Mesenteric fat pad (tissue), 1 donor: ENCODE results near the gene XXYLT1. TPM values are rescaled to one million over a fixed set of nuclear protein-coding genes. Genes with fewer than 3 reads are reported as not detected.

Source experiments
- DNase-seq: peaks from one replicate; pipeline ENCODE4 v3.0.0-alpha.2; 2020; ENCODE audit warnings: low spot score
- total RNA-seq: library from RNA; stranded (reverse); fragmentation: NEBNext Ultra II Directional; extraction: Animal tissue kit (Norgen Biotek cat#: 25700); gene quantifications from one replicate; pipeline ENCODE4 v1.2.1, GENCODE V29; 2021
- donor health status: DM: yes; HTN: yes; CAD: no.

Gene XXYLT1
- total RNA-seq, 1 donor from 2014 or later: 17.0 TPM

GRCh38 chr3:195085356-195086130, 185.4 kb downstream of the XXYLT1 start:
- peak; percentile 71 for DNase-seq

DNA sequence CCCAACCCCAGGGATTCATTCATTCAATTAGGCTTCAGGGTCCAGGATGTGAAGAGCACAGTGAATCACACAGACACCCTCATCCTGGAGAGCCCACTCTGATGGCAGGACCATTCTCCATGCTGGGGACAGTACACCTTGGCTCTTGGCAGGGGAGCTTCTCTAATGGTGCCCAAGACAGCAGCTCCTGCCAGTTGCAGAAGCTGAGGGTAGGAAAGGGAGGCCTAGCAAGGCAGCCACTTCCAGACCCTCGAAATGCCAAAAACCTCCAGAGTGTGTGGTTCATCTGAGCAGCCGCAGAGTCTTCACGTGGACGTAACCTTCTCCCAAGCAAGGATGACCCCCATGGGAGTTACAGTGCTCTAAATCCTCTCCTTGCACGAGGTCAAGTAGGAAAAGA, 186.2 kb downstream of the XXYLT1 start:
- DNase-seq: no peak

DNA sequence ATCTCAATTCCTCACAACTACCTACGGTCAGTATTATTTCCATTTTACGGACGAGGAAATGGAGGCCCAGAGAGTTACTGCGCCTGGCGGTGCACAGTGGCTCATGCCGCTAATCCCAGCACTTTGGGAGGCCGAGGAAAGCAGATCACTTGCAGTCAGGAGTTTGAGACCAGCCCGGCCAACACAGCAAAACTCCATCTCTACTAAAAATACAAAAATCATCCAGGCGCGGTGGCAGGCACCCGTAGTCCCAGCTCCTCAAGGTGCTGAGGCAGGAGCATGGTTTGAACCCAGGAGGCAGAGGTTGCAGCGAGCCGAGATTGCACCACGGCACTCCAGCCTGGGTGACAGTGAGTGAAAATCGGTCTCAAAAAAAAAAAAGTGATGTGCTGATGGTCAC, 187.3 kb downstream of the XXYLT1 start:
- no peak for DNase-seq

GRCh38 chr3:195082811-195083210, 188.1 kb downstream of the XXYLT1 start:
- DNase-seq: no peak

DNA sequence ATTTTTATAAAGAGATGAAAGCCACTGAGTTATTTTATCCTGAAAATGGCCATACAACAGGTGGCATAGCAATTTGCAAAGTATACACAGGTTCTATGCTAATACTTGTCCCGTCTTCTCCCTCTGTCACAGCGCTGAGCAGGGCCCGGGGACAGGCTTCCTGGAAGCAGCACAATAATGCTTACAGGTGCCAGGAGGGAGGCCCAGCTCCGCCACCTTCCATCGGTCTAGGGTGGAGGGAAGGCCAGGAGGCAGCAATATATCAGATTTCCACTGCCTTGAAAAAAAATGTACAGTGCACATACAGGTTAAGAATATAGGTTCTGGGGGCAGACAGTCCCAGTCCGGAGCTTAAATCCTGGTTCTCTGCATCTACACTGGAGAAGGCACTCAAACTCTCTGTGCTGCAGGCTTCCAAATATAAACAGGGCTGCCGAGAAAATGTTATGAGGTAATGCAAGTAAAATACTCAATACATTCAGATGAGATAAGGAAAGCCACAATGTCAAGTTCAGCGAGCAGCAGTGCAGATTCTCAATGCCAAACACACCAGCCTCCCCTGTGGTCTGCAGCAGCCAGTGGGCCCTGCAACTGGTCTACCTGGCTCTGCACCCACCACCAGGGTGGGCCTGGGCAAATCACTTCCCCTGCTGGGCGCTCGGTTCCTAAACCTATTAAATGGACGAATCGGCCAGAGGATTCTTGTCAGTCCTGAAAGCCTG, 189.6 kb downstream of the XXYLT1 start:
- DNase-seq: no peak

GRCh38 chr3:195080571-195081151, 190.3 kb downstream of the XXYLT1 start:
- no peak for DNase-seq

DNA sequence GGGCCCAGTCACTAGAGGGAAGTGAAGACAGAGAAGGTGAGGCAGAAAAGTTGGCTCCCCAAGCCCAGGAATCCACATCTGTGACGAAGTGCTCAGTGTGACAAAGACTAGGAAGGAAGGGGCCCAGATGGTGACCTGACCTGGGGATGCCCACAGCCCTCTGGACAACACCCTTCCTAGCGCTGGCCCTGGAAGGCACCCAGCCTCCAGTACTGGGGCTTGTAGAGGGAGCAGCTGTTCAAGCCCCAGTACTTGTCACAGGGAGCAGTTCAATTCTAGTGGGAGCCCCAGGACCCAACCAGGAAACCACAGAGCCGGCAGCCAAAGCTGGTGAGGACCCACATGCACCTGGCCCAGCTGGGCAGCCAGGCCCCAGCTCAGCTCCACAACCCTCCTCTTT, 190.8 kb downstream of the XXYLT1 start:
- no peak for DNase-seq

DNA sequence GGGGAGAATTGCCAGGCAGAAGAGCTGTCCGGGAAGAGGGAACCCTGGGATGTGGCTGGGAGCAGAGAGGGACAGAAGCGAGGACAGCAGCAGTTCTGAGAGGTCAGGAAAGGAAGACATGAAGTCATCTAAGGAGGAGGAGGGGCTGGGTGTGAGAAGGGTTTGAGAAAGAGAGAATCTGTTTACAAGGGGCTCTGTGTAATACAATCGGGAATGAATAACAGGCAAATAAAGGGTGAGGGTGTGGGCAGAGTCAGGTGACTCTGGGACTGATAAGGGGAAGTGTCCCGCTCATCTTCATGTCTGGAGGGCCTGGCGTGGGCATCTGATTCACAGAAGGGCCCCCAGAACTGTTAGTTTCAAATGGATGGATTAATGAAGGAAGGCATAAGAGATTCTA, 191.3 kb downstream of the XXYLT1 start:
- DNase-seq: no peak

GRCh38 chr3:195078891-195079440, 192.0 kb downstream of the XXYLT1 start:
- DNase-seq: no peak

GRCh38 chr3:195077611-195078540, 193.1 kb downstream of the XXYLT1 start:
- no peak for DNase-seq

DNA sequence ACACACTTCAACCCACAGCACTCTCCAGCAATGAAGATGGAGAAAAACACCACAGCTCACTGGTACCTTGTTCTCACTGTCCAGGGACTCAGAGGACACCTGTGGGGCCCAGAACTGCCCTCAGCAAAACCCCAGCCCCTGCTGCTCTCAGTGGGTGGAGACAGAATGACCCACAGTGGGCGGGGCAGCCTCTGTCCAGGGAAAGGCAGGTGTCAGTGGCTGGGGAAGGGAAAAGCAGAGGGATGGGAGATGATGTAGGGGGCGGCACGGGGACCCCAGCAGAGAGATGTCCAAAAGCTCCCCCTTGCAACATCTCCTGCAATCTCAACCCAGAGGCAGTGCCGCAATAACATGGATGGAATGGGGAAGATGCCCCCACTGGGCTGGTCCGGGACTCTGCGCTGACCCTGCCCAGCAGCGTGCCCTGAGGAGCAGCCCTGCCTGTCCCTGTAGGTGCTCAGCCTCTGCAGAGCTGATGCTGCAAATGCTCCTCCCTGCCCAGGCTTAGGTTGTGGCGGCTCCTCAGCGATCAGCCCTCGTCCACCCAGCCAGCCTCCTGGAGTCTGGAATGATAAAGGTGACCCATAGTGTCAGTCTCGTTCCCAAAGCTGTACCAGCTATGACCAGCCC, 193.9 kb downstream of the XXYLT1 start:
- DNase-seq: no peak

- no peak for DNase-seq
Observed at GRCh38 chr3:195075941-195076875, 194.8 kb downstream of the XXYLT1 start.

DNA sequence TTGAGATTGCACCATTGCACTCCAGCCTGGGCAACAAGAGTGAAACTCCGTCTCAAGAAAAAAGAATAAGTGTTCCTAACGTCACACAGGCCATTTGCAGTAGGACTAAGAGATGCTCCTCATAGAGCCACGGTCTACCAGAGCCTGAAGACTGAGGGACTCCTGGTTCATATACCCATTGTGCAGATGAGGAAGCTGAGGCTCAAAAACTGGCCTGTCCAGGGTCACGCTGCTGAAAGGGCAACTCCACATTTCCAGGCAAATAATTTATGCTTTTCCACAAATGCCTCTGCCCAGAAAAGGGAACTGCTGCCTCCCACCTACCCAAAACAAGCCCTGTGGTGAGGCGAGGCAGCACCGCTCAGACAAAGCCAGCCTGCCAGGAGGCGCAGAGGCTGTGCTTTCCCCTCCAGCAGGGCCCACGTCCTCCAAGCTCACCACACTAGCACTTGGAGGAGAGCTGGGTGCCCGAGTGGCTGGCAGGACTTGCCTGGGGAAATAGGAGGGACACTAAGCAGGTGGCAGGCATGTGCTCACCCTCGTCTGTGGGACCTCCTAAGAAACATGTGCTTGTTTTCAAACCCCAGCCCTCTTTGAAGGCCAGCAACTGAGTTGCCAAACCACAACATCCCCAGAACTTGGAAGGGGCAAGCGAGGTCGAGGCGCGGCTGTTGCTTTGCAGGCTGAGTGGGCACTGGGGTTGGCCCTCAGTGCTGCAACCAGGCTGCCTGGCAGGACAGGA, 195.6 kb downstream of the XXYLT1 start:
- DNase-seq: no peak

DNA sequence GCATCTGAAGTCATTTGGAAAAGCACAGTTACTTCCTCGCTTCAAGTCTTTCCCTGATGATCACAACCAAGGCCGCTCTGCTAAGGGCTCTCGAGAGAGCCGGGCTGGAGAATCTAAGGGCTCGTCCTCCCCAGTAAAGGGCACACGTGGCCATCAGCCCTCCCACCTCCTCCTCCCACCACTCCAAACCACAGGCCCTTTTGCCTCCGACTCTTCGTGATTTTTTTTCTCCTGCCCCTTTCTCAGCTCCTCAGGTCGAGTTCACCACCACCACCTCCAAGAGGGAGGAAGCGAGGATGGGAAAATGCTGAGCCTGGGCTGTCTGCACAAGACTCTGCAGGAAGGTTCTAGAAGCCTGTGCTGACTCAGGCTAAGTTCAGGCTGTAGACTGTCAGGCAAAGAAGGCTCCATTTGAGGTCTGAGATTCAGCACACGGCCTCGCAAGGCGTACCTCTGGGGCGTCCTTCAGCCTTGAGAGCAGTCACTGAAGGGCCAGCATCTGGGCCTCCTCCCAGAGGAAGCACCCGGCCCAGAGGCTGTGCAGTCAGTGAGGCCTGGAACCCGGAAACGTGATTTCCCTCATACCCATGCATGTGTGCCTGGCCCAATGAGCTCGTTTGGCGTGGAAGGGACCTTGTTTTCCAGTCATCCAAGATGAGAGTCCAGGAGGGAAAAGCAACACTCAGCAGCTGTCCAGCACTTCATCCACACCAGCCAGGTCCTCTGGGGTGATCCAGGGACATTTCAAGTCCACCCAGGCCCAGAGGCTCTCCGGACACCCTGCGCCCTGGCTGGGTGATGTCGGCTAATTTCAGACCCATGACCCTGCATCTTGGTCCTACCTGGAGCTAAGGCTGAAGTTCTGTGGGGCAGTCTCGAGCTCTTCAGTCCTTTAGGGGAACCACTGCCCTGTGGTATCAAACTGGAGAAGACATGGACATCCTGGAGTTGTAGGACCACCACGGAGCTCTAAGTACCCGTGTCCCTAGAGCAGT, 196.8 kb downstream of the XXYLT1 start:
- DNase-seq: no peak

- DNase-seq: no peak
Observed at GRCh38 chr3:195072916-195073564, 197.9 kb downstream of the XXYLT1 start.

DNA sequence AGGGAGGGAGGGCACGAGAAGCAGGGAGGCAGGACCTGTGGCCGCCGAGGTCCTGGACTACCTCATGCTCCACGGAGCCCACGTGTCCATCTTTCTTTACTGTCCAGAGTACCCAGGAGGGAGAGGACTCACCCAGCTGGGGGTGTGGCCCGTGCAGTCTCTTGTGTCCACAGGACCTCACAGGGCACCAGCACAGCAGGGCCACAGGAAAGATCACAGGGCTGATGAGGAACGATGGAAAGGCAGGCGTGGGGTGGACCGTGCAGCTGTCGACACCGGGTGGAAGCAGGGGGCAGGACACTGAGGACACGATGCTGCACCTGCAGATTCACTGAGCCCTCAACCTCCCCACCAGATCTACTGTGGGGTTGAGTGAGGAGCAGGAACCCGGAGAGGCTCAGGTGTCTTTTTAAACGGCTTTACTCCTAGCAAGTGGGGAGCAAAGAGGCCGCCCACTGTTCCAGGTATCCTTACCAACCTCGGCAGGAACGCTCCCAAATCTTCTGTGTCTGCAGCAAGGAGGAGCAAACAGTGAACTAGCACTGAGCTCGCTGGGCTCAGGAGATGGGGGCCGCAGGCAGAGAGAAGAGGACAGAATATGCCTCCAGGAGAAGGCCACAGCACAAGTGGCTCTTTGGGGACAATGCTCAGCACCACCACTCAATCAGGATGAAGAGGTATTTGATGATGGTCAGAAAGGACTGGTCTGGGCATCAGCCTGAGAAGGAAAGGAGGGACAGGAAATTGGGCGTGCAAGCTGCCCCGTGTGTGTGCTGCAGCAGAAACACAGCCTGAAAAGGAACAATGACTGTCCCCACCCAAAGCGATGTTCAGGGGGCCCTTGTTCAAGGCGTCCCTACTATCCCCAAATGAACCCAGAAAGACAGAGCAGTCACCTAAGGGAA, 198.8 kb downstream of the XXYLT1 start:
- DNase-seq: no peak
